MCF 10A (cell line): Measurements from ENCODE around the gene MTMR12. TPM values are rescaled to one million over a fixed set of nuclear protein-coding genes. Genes with fewer than 3 reads are reported as not detected.

Source experiments
- BruUV-seq: library from RNA; stranded (reverse); fragments of 400-500 nt; replicated peaks from 2 replicates; lab custom pipeline; 2021; lab: Mats Ljungman, UMichigan
- CTCF ChIA-PET: fragments of 300-600 bp; sonication (Branson Sonifier 250); formaldehyde crosslinking; extraction: SDS; loops from one replicate; lab custom pipeline; 2021; ENCODE audit warnings: antibody characterized with exemption, inconsistent platforms; lab: Yijun Ruan, JAX
- POLR2A ChIA-PET: fragments of 300-600, 350-650 bp; sonication (Branson Sonifier 250); formaldehyde crosslinking; extraction: SDS; loops from one replicate; lab custom pipeline; 2020; ENCODE audit warnings: antibody characterized with exemption, inconsistent platforms; lab: Yijun Ruan, JAX
- DNase-seq: peaks from one replicate; pipeline ENCODE4 v3.0.0-alpha.2; 2018; ENCODE audit not compliant: unreplicated experiment
- H3K27ac Mint-ChIP-seq: one replicate; pipeline ENCODE4 v1.8.0; 2022; ENCODE audit warnings: mild to moderate bottlenecking, low read depth, mixed read lengths; ENCODE audit not compliant: unreplicated experiment
- H3K27me3 Mint-ChIP-seq: one replicate; pipeline ENCODE4 v1.8.0; 2022; ENCODE audit warnings: mixed read lengths; ENCODE audit not compliant: insufficient read depth, unreplicated experiment
- H3K36me3 Mint-ChIP-seq: one replicate; pipeline ENCODE4 v1.8.0; 2022; ENCODE audit warnings: mild to moderate bottlenecking, moderate library complexity, mixed read lengths; ENCODE audit not compliant: insufficient read depth, unreplicated experiment
- H3K4me1 Mint-ChIP-seq: one replicate; pipeline ENCODE4 v1.8.0; 2022; ENCODE audit warnings: mixed read lengths; ENCODE audit not compliant: insufficient read depth, unreplicated experiment
- H3K4me3 Mint-ChIP-seq: one replicate; pipeline ENCODE4 v1.8.0; 2022; ENCODE audit warnings: mild to moderate bottlenecking, moderate library complexity, mixed read lengths; ENCODE audit not compliant: unreplicated experiment
- H3K9me3 Mint-ChIP-seq: one replicate; pipeline ENCODE4 v1.8.0; 2022; ENCODE audit warnings: mixed read lengths; ENCODE audit not compliant: unreplicated experiment
- intact Hi-C: fragments of 100-400 bp; cut with micrococcal nuclease; formaldehyde crosslinking; loops from 2 replicates; pipeline ENCODE4 v1.14.1; 2022
- total RNA-seq: library from RNA; stranded (reverse); gene quantifications from 2 replicates; pipeline ENCODE4 v1.2.3, GENCODE V29; 2022
- TF ChIP-seq, protein P1 (sequence below): fragments of 200-600 bp; IDR thresholded peaks from one replicate; pipeline ENCODE4 v1.8.0; 2022; ENCODE audit warnings: antibody characterized with exemption, mild to moderate bottlenecking; ENCODE audit not compliant: unreplicated experiment

Gene MTMR12
- total RNA-seq, 1 experiment from 2014 or later = 24.4 TPM

DNA sequence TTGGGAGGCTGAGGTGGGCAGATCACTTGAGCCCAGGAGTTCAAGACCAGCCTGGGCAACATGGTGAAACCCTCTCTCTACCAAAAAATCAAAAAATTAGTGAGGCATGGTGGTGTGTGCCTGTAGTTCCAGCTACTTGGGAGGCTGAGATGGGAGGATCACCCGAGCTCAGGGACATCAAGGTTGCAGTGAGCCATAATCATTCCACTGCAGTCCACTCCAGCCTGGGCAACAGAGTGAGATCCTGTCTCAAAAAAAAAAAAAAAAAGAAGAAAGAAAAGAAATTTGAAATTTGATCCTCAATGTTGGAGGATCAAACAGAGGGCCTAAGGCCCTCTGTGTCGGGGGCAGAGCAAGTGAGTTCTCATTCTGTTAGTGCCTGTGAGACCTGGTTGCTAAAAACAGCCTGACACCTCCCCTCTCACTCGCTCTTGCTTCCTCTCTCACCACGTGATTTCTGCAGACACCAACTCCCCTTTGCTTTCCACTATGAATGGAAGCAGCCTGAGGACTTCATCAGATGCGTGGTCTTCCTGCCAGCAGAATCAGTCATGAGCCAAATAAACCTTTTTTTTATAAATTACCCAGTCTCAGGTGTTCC, 130.2 kb downstream of the MTMR12 start:
- H3K27me3 Mint-ChIP-seq = no peaks in the 10 kb centered on the region
- TF ChIP-seq, protein P1, sequence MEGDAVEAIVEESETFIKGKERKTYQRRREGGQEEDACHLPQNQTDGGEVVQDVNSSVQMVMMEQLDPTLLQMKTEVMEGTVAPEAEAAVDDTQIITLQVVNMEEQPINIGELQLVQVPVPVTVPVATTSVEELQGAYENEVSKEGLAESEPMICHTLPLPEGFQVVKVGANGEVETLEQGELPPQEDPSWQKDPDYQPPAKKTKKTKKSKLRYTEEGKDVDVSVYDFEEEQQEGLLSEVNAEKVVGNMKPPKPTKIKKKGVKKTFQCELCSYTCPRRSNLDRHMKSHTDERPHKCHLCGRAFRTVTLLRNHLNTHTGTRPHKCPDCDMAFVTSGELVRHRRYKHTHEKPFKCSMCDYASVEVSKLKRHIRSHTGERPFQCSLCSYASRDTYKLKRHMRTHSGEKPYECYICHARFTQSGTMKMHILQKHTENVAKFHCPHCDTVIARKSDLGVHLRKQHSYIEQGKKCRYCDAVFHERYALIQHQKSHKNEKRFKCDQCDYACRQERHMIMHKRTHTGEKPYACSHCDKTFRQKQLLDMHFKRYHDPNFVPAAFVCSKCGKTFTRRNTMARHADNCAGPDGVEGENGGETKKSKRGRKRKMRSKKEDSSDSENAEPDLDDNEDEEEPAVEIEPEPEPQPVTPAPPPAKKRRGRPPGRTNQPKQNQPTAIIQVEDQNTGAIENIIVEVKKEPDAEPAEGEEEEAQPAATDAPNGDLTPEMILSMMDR = no peak
- ChIA-PET POLR2A (interaction anchor here (1.6 kb wide), 1 partner anchor 9 kb away, joined by 5 read pairs; no protein-coding TSS in a partner anchor), CTCF (no interaction called here)
- DNase-seq = no peak
- intact Hi-C loops = no loop called here
- H3K27ac Mint-ChIP-seq = no peak overlapping the region
- H3K4me3 Mint-ChIP-seq = no peak overlapping the region
- no peaks in the 10 kb centered on the region for H3K9me3 Mint-ChIP-seq
- no peaks in the 10 kb centered on the region for H3K4me1 Mint-ChIP-seq
- no TSS peak for BruUV-seq
- no peaks in the 10 kb centered on the region for H3K36me3 Mint-ChIP-seq

Other genes with a start within 250 kb of the MTMR12 start
- 69.5 and 89.6 TPM in 2 replicates for gene GOLPH3, start 138.6 kb downstream of the MTMR12 start, total RNA-seq
- gene ZFR, start 131.8 kb upstream of the MTMR12 start, total RNA-seq = 109 and 111 TPM in 2 replicates